Breast epithelium (tissue), 3 donors: Measurements from ENCODE around the gene P3H4.

Experiments
- POLR2A ChIP-seq: fragments of 450-650 bp; IDR thresholded peaks from one replicate; pipeline ENCODE4 v1.6.1; 2016; ENCODE audit warnings: antibody characterized with exemption, mild to moderate bottlenecking, moderate library complexity
- POLR2AphosphoS5 ChIP-seq, 3 donors: sonication (generic); formaldehyde crosslinking; IDR thresholded peaks; one replicate each; pipeline ENCODE4 v1.6.1; 2017; ENCODE audit warnings: antibody characterized with exemption in 3 of 3
- TF ChIP-seq, protein P1 (sequence below), 3 donors: fragments of 450-650 bp; IDR thresholded peaks; one replicate each; pipeline ENCODE4 v1.5.1; 2016 to 2017; ENCODE audit warnings: antibody characterized with exemption in 3 of 3, mild to moderate bottlenecking in 3 of 3, moderate library complexity in 3 of 3

DNA sequence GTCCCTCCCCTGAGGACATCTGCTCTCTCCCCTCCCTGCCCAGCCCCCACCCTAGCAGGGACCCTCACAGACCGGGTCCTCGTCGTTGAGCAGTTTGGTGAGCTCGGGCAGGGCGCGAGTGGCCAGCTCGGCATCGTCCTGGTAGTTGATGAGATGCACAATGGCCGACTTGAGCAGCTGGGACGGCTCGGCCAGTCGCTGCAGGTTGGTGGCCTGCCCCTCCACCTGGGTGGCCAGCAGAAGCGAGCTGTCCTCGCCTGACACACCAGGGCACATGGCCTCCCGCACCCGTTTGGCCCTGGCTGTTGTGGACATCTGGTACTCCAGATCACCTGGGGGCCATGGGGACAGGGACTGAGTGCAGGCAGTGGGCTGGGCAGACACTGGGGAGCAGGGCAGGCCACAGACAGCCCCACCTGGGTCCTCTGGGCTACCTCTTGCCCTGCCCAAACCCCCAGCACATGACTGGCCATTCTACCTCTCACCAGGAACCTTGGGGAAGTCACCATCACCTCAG, 42.3 kb downstream of the P3H4 start:
- TF ChIP-seq POLR2AphosphoS5 (IDR thresholded peaks at IDR 0.05), result no peak
- TF ChIP-seq, protein P1, sequence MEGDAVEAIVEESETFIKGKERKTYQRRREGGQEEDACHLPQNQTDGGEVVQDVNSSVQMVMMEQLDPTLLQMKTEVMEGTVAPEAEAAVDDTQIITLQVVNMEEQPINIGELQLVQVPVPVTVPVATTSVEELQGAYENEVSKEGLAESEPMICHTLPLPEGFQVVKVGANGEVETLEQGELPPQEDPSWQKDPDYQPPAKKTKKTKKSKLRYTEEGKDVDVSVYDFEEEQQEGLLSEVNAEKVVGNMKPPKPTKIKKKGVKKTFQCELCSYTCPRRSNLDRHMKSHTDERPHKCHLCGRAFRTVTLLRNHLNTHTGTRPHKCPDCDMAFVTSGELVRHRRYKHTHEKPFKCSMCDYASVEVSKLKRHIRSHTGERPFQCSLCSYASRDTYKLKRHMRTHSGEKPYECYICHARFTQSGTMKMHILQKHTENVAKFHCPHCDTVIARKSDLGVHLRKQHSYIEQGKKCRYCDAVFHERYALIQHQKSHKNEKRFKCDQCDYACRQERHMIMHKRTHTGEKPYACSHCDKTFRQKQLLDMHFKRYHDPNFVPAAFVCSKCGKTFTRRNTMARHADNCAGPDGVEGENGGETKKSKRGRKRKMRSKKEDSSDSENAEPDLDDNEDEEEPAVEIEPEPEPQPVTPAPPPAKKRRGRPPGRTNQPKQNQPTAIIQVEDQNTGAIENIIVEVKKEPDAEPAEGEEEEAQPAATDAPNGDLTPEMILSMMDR (IDR thresholded peaks at IDR 0.05), result no peak
- TF ChIP-seq POLR2A, result no peak
